ENCODE data around the gene FIBIN.

Gene FIBIN

GRCh38 chr11:27022659-27023251 lies 28.8 kb downstream of the FIBIN start:
- DNase-seq (ENCODE audit: low spot score), result no peak

GRCh38 chr11:27024865-27025264 lies 31.0 kb downstream of the FIBIN start:
- DNase-seq (ENCODE audit: low spot score), result no peak

- no peak for DNase-seq (ENCODE audit: low spot score)
These were observed 31.5 kb downstream of the FIBIN start for GRCh38 chr11:27025312-27025955.

GRCh38 chr11:27025957-27026733 lies 32.2 kb downstream of the FIBIN start:
- no peak for DNase-seq (ENCODE audit: low spot score)

GRCh38 chr11:27028561-27028965 lies 34.7 kb downstream of the FIBIN start:
- DNase-seq (ENCODE audit: low spot score), result peak; percentile 48

GRCh38 chr11:27029966-27030365 lies 36.1 kb downstream of the FIBIN start:
- DNase-seq (ENCODE audit: low spot score), result no peak

- no peak for DNase-seq (ENCODE audit: low spot score)
These were observed 37.8 kb downstream of the FIBIN start for GRCh38 chr11:27031754-27032153.

GRCh38 chr11:27039873-27040272 lies 46.0 kb downstream of the FIBIN start:
- DNase-seq (ENCODE audit: low spot score), result no peak

GRCh38 chr11:27040302-27041115 lies 46.6 kb downstream of the FIBIN start, which contains the start of gene BBOX1:
BBOX1 (plus strand) TSS chr11:27040815; CDS start chr11:27055431, 14,616 bp downstream.
- peak; percentile 57 for DNase-seq (ENCODE audit: low spot score)

- peak; percentile 42 for DNase-seq (ENCODE audit: low spot score)
These were observed 47.4 kb downstream of the FIBIN start for GRCh38 chr11:27041141-27041899.

Data from pons (tissue), 1 donor.